ENCODE results near the gene TRIM16.
"Not testable (repeated sequence)": the region's sequence is repeated elsewhere in the genome, so short reads cannot be mapped to it uniquely, and the experiment has no call there.

Gene TRIM16

DNA sequence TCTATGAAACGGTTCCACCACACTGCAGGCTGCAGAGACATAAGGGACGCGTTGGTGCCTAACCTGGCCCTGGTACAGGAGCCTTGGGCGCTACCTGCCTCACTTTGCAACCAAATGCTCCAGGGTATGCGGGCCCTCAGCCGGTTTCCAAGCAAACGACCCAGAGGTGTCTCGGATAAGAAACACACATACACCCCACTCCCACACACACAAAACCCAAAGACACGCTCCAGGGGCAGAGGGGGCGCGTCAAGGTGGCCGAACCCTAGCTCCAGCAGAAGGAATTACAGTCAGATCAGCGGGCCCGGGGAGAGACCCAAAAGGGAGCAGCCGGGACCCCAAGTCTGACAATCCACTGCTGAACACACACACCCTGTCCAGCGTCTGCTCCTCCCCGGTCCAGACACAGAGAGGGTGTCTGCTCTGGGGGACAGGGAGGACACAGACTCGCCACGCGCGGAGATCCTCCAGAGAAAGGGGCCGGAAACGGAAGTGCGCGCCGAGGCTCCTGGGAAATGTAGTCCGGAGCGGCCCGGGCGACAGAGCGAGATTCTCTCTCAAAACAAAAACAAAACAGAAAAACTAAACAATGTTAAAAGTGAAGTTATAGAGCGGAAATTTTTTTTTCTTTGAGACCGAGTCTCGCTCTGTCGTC, at the start of gene TRIM16:
Gene TRIM16, minus strand, starts transcription at position 488 of the 655 bp plus-strand sequence. CDS start 32,702 bp downstream, outside the sequence.
- peak; percentile 83 for DNase-seq

DNA sequence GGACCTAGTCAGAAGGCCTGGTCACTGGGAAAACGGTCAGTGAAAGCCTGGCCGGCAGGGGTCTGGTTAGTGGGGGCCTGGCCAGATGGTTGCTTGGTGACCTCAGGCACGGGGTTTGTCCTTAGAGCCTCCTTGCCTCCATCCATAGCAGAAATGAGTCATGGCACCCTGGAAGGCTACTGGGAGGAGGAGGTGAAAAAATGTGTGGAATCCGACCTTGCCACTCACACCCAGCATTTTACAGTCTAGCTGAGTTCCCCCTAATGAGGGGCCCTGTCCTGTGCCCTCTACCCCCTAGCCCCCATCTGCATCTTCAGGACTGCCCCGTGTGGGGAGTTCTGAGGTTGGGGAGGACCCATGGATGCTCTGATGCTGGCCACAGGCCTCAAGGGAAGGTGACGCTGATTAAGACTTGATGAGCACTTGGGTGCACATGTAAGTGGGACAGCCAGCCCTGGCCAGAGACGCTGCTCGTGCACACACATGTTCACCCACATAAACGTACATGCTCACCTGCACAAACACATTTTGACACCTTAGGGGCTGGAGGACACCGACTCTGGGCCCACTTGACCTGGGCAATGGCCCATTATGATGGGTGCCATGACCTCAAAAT, 49.2 kb upstream of the TRIM16 start:
- DNase-seq: not testable (repeated sequence)

DNA sequence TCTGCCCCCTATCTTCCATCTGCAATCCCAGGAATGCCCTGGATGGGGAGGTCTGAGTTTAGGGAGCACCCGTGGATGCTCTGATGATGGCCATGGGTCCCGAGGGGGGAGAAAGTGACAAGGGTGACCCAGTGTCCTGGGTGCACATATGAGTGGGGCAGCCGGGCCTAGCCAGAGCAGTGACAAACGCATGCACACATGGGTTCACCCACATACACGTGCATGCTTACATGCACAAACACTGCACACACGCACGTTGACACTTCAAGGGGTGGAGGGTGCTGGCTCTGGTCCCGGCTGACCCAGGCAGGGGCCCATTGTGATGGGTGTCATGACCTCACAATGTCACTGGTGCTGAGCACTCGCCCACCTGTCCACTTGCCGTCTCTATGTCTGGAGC, 47.8 kb upstream of the TRIM16 start, which contains the start of gene TBC1D26:
Gene TBC1D26, plus strand, starts transcription at position 384 of the 400 bp plus-strand sequence. CDS start 3,066 bp downstream, outside the sequence.
- not testable (repeated sequence) for DNase-seq

DNA sequence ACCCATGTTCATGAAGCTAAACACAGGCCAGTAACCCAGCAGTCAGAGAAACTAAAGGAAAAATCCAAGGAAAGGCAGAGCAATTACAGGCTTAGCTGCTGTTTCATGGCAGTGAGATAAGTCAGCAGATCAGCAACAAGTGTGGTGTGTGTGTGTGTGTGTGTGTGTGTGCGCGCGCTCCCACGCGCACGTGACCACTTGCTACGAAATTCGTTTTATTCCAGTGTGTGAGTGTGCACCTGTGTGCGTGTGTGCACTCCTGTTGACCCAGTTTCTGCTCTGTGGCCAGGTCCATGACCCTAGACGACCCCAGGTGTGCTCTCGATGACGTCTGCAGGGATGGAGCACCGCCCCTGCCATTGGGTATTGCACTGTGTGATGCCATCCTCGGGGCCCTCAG, 46.4 kb upstream of the TRIM16 start:
- not testable (repeated sequence) for DNase-seq

DNA sequence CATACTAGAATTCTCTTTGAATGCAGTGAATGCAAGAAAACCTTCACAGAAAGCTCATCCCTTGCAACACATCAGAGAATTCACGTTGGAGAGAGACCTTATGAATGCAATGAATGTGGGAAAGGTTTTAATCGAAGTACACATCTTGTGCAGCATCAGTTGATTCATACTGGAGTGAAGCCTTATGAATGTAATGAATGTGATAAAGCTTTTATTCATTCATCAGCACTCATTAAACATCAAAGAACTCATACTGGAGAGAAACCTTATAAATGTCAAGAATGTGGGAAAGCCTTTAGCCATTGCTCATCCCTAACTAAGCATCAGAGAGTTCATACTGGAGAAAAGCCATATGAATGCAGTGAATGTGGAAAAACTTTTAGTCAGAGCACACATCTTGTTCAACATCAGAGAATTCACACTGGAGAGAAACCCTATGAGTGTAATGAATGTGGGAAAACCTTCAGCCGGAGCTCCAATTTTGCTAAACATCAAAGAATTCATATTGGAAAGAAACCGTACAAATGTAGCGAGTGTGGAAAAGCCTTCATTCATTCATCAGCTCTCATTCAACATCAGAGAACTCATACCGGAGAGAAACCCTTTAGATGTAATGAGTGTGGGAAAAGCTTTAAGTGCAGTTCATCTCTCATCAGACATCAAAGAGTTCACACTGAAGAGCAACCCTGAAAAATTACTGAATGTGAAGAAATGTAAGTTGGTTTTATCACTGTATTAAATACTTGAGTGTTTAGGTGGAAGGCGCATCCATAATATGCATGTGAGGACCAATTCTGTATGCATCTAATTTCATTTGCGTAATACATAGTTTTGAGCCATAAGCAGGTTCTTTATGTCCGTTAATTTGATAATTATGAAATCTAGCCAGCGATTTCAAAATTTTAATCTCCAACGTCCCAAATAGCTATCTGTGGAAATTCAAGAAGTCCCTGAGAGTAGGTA, 32.8 kb upstream of the TRIM16 start:
- not testable (repeated sequence) for DNase-seq

DNA sequence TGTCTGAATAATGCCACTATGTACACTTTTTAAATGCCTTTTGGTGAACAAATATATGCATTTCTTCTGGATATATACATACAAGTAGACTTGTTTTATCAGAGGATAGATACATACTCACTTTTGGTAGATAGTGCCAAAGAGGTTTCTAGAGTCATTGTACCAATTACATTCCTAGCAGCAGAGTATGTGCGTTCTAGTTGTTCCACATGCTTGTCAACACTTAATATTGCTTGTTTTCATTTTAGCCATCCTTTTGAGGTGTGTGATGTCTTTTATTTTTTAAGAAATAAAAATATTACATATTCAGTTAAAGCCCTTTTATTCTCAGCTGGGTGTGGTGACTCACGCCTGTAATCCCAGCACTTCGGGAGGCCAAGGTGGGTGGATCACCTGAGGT, 24.8 kb upstream of the TRIM16 start:
- not testable (repeated sequence) for DNase-seq

DNA sequence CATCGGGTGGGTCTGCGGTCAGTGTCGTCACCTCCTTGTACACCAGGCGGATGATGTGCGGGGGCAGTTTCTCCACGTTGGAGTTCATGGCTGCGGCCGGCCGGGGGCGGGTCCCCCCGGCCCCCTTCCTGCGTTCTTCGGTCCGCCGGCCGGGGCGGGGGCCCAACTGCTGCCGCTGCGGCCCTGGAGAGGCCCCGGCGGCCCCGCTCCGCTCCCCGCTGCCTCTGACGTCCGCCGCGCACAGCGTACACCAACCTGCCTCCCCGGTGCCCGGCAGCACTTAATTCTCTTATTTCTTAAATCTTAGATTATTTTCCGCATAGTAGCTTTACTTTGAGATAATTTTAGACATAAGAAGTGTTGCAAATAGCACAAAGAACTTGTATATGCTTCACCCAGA, 20.7 kb upstream of the TRIM16 start:
- DNase-seq: not testable (repeated sequence)

DNA sequence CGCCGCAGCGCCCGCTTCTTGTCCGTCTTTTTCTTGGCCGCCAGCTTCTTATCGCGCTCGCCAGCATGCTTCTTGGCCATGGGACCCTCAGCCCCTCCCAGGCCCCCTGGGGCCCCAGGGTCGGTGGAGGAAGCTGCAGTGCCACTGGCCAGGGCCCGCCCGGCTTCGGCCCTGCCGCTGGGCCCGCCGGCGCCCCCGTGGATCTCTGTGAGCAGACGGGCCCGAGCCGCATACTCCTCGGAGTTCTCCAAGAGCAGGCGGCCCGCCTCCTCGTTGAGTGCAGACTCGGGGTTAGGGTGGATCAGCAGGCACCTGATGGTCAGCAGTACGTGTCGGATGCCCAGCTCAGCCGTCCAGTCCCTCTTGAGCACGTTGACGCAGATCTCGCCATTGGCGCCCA, 20.1 kb upstream of the TRIM16 start:
- not testable (repeated sequence) for DNase-seq

DNA sequence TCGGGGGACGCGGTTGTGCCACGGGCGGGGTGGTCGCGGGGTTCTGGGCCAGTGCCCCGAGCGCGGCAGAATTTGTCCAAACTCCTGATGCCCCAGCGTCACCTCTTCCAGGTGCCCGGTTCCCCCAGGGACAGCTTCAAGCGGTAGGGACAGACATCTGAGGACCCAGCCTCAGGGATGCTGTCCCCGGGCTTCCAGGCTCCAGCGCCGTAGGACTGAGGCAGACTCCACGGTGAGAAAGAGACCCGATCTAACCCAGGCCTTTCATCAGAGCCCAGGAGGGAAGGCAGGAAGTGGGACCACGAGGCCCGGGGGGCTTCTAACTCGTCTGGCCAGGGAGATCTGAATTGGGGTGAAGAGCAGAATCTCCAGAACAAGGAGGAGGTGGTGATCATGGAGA, 15.8 kb upstream of the TRIM16 start:
- DNase-seq: not testable (repeated sequence)

DNA sequence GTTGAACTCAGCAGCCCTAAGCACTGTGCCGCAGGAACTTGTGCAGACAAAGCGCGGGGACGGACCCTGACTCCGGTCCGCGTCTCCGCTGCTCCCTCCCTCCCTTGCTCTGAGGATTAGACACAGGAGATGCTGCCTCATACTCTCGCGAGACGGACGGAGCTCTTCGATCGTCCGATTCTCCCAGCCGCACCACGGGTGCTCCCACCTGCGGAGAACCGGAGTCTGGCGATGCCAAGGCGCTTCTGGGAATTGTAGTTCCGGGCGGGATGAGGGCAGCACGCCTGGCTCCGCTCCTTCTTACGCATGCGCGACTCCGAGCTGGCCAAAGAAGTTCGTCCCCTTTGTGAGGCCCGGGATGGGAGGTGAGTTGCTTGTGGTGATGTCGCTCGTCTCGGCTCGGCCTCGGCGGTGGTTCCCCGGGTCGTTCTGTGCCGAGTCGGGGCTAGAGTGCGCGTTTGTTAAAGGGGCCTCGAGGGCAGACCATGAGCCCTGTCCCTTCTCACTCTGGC, 15.4 kb upstream of the TRIM16 start, which contains the start of gene ZNF286A:
Gene ZNF286A, plus strand, starts transcription at position 340 of the 512 bp plus-strand sequence. CDS start 578 bp downstream, outside the sequence.
- DNase-seq: peak; percentile 97

DNA sequence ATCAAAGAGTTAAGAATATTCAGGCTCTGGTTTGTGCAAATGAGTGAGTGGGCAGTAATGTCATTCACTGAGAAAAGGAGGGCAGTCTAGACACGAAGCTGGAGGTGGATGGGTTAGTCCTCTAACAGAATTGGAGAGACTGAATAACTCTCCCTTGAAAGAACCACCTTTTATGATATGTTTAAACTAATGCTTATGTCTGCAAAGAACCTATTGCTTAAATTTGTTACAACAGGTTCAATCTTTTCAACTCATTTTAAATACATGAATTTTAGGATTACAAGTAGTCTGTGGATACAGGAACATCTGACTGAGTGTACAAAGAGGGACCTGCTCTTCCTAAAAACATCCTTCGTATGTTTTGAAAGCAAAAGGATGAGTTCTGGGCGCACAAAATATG, 14.9 kb upstream of the TRIM16 start:
- not testable (repeated sequence) for DNase-seq

DNA sequence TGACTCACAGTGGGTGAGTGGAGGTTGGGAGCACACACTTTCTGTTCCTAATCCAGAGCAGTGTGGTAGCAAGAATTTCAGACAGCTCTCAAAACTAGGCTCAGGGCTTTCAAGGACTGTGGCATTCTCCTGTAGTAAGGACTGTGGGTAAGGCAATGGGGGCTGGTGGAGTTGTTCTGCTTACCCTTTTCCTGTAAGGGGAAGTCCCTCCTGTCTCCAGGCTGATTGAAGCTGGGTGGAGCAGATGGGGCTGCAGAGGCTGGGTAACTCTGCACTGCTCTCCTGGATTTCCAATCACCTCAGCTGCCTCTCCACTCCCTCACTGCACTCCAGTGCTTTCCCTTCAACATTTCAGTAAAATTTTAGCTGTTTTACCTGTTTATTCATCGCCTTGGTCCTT, 3.4 kb upstream of the TRIM16 start:
- not testable (repeated sequence) for DNase-seq

DNA sequence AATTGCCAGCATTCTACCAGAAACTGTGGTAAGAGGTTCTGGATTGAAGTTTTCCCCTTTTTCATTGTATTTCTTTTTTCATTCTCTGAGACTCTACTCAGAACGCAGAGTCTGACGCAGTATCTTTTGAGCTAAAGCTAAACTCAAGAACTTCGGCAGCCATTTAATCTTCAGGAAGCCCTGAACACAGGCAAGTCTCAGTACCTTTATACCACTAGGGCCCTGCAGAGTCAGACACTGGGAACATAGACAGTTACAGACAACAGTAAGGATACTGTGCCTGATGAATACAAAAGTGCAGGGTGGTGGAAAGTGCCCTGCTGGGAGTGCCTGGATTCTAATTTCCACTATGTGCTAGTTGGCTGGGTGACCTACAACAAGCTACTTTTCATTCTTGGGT, 976 bp downstream of the TRIM16 start:
- DNase-seq: not testable (repeated sequence)

DNA sequence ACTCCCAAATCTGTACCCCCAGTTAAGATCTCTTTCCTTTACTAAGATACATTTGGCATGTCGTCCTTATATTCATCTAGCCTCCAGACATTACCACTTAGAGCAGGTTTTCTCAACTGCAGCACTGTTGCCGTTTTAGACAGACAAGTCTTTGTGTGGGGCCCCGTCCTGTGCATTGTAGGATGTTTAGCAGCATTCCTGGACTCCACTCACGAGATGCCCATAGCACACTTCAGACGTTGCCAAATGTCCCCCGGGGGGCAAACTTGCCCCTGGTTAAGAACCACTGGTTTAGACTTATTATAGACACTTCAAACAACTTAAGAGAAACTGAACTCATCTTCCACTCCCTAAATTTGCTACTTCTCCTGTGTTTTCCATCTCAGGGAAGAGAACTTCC, 8.1 kb downstream of the TRIM16 start:
- DNase-seq: not testable (repeated sequence)

DNA sequence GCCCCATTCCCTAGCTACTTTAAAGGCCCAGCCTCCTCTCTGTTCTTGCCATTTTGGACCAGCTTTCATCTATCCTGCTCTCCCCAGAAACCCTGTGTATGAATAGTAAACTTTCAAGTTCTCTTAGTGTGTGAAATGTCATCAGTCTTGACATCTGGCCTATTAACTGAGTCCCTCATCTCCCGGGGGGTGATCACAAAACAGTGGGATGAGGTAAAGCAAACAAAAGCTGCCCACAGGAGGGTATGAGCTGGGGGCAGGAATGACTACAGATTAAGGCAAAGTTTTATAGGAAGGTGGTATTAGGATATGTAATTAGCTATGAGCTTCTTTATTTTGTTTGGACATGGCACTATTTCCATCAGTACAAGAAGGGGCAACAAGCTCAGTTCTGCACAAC, 9.5 kb downstream of the TRIM16 start:
- not testable (repeated sequence) for DNase-seq

DNA sequence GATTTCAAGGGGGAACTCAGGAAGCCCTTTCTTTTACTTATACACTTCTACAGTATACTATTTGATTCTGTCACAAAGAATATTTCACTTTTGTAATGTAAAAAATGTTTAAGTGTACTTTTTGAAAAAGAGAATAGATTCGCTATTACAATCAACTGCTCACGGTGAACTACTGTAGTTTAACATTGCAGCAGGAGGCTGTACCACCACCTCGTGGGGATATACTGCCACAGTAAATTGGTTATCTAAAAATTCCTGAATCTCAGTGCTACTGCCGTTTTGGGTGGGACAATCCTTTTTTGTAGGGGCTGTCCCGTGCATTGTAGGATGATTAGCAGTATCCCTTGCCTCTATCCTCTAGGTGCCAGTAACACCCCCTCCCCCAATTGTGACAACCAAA, 14.6 kb downstream of the TRIM16 start:
- not testable (repeated sequence) for DNase-seq

DNA sequence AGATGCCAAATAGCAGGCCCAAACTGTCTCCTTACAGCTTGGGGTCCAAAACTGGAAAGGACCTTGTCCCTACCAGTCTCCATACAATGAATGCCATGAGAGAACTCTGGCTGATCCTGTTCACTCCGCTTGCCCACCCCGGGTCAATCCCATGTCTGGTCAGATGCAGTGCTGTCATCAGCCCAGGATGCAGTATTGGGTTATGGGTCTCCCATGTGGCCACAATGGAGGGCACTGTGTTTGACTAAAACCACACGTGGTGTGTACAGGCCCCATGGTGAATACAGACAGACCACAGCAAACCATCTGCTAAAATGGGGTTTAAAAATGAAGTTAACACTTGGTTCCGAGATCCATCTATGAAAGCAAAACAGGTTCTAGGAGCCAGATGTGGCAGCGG, 20.4 kb downstream of the TRIM16 start:
- DNase-seq: no peak

DNA sequence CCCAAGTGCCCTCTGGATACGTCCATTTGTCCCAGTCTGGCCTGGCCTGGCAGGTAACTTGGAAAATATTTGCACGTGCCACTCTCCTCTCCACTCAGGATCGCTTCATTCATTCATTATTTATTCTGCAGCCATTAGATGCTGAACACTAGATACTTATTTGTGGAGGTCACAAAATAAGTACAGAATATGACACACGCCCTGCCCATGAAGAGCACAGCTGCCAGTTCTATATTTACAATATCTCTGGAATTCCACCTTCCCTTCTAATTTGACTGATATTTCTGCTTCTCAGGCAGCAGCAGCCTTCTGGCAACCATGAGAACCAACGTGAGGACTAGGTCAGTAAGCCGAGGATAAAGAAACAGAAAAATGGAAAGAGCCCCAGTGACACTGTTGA, 20.9 kb downstream of the TRIM16 start:
- no peak for DNase-seq

DNA sequence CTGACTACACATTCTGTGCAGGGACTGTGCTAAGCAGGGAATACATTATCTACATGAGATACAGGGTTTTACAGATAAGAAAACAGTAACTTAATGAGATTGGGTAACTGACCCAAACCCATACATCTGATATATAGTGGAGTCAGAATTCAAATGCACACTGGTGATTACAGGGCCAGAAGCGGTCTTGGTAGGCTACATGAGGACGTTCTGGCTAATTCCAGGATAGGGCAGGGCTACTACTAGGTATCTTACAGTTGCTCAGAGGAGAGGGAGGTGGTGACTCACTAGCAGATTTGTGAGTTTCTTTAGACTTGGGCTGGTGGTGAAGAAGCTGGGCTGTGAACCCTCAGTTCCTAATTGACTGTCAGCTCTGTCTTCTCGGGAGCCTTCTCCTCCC, 21.4 kb downstream of the TRIM16 start:
- DNase-seq: no peak

DNA sequence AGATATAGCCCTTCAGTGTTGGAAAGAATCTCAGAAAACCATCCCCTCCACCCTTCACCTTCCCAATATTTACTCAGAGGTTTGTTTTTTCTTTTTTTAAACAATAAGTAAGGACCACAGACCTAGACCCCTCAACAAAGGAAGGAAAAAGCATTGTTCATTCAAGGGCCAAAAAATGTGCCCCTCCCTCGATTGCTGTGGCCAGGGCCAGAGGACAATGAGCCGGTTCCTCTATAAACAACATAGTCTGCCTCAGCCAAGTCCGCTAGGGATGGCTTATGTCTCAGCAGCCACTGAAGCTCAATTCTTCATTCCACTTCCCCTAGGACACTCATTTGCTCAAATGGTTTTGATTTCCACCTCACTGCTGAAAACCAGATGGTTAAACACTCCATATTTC, 24.0 kb downstream of the TRIM16 start:
- DNase-seq: no peak

DNA sequence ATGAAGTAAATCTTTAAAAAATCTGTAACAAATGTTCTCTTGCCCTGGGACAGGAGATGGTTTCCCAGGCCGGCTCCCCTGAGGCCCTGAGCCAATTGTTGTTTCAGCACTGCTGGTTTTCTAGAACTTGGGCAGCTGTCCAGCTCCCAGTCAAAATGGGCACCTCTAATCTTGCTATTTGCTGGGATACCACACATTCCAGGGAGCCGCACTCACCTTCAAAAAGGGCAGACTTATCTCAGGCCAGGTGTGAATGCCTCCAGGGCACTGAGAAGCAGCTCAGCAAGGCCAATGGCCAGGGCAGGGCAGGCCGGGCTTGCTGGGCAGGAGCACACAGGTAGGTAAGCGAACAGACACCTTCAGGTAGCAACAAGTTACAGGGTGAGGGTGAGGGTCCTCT, 24.4 kb downstream of the TRIM16 start:
- DNase-seq: no peak

DNA sequence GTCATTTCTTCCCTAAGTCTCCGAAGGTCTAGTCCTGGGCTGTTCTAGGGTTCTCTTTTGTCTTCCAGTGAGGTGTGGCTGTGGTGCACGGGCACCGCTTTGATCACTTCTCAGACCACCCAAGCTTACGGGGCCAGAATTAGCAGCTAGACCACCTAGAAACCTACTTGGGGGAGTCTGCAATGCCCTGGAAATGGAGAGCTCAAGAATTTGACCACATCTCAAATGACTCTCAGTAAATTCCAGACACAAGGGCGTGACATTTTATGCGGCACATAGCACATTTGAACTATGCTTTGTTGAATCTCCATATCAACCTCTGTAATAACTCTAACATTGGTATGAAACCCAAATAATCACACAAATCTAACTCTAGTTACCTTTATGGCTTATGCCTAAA, 24.9 kb downstream of the TRIM16 start:
- DNase-seq: no peak

DNA sequence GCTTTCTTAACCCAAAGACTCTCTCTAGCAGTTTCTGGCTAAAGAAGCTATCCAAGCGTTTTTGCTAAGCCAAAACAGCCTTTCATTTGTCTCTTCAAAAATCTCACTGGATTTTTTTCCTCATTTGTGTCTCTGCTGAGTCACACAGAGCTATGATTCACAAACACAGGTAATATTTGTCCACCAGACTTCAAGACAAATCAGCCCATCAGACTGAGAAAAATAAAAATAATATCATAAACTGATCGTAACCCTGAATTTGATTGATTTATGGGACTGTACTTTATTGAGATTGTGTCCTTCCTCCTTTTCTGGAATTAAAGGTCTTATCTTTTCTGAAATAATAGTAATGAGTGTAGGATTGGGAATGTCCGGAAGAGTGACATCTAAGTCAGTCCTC, 25.8 kb downstream of the TRIM16 start:
- no peak for DNase-seq
